A673 (cell line): ENCODE data around the gene GC.

Source experiments
- EZH2 ChIP-seq: fragments of 200-600 bp; sonication (generic); IDR thresholded peaks from 2 replicates; pipeline ENCODE4 v1.6.1; 2017; ENCODE audit warnings: borderline replicate concordance, low read depth, mild to moderate bottlenecking, mixed read lengths, antibody characterized with exemption, low read length; ENCODE audit not compliant: poor library complexity, severe bottlenecking
- TF ChIP-seq, protein P1 (sequence below): fragments of 300-800, 200-600 bp; sonication (generic); conservative IDR thresholded peaks from 2 replicates; pipeline ENCODE4 v1.5.1; 2017; ENCODE audit warnings: low read depth, mild to moderate bottlenecking, antibody characterized with exemption, low read length, moderate library complexity, mixed read lengths

DNA sequence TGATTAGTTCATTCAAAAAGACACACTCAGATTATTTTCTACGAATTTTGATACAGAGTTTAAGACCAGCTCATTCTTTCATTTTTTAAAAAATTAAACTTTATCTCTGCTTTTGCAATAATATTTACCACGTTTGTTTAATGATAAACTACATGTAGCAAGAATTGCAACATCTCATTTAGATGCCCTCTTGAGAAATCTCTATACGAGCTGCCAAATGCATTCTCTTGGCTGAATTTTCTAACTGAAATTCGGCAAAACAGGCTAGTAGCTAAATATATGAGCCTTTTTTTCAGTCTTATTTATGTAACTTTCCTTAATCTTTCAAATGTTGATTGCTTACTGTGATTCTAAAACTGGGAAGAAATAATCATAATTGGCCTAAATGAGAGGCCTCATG, 2.1 kb upstream of the GC start:
- TF ChIP-seq, protein P1, sequence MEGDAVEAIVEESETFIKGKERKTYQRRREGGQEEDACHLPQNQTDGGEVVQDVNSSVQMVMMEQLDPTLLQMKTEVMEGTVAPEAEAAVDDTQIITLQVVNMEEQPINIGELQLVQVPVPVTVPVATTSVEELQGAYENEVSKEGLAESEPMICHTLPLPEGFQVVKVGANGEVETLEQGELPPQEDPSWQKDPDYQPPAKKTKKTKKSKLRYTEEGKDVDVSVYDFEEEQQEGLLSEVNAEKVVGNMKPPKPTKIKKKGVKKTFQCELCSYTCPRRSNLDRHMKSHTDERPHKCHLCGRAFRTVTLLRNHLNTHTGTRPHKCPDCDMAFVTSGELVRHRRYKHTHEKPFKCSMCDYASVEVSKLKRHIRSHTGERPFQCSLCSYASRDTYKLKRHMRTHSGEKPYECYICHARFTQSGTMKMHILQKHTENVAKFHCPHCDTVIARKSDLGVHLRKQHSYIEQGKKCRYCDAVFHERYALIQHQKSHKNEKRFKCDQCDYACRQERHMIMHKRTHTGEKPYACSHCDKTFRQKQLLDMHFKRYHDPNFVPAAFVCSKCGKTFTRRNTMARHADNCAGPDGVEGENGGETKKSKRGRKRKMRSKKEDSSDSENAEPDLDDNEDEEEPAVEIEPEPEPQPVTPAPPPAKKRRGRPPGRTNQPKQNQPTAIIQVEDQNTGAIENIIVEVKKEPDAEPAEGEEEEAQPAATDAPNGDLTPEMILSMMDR = no peak
- no peak for TF ChIP-seq EZH2
